WTC11 (cell line): ENCODE results near the gene MX2. TPM values are rescaled to one million over a fixed set of nuclear protein-coding genes. Genes with fewer than 3 reads are reported as not detected.

ENCODE experiments used
- ATAC-seq: fragments of 200-7000 bp; cut with Tn5 transposase; 2 replicates; pipeline ENCODE4 v1.10.0; 2021; ENCODE audit warnings: mild to moderate bottlenecking, moderate library complexity
- CTCF ChIA-PET: fragments of 300-600 bp; sonication (Branson Sonifier 250); formaldehyde crosslinking; loops from one replicate; lab custom pipeline; 2021; ENCODE audit warnings: antibody characterized with exemption; lab: Charles Lee
- POLR2A ChIA-PET: fragments of 350-600 bp; sonication (Branson Sonifier 250); formaldehyde crosslinking; loops from one replicate; lab custom pipeline; 2021; ENCODE audit warnings: antibody characterized with exemption; lab: Charles Lee
- DNase-seq: peaks from one replicate; pipeline ENCODE4 v3.0.0; 2021; ENCODE audit warnings: low spot score
- H3K27ac Mint-ChIP-seq: 2 replicates; pipeline ENCODE4 v1.8.0; 2021; ENCODE audit warnings: mixed read lengths
- H3K27me3 Mint-ChIP-seq: 2 replicates; pipeline ENCODE4 v1.8.0; 2021; ENCODE audit warnings: low read depth, mild to moderate bottlenecking, moderate library complexity, mixed read lengths
- H3K36me3 Mint-ChIP-seq: 2 replicates; pipeline ENCODE4 v1.8.0; 2021; ENCODE audit warnings: mixed read lengths
- H3K4me1 Mint-ChIP-seq: 2 replicates; pipeline ENCODE4 v1.8.0; 2022; ENCODE audit warnings: mixed read lengths
- H3K4me3 Mint-ChIP-seq: 2 replicates; pipeline ENCODE4 v1.8.0; 2021; ENCODE audit warnings: mild to moderate bottlenecking, moderate library complexity, mixed read lengths
- H3K9me3 Mint-ChIP-seq: 2 replicates; pipeline ENCODE4 v1.8.0; 2021; ENCODE audit warnings: mixed read lengths
- AR ChIP-seq: fragments of 250-450 bp; sonication (Bioruptor Pico); IDR thresholded peaks from 2 replicates; pipeline ENCODE4 v1.9.0; 2021; ENCODE audit warnings: mild to moderate bottlenecking
- CBFB ChIP-seq: sonication (generic); formaldehyde crosslinking; IDR thresholded peaks from 2 replicates; pipeline ENCODE4 v1.8.1; 2022; ENCODE audit warnings: mild to moderate bottlenecking, low read depth, missing genetic modification reagents
- CDX4 ChIP-seq: fragments of 250-450 bp; sonication (Bioruptor Pico); IDR thresholded peaks from 2 replicates; pipeline ENCODE4 v1.9.0; 2021; ENCODE audit warnings: moderate library complexity, mild to moderate bottlenecking, inconsistent platforms, borderline replicate concordance
- E2F5 ChIP-seq: sonication (generic); formaldehyde crosslinking; IDR thresholded peaks from 2 replicates; pipeline ENCODE4 v1.8.1; 2022; ENCODE audit warnings: mild to moderate bottlenecking, moderate library complexity, missing genetic modification reagents
- ELF4 ChIP-seq: sonication (generic); formaldehyde crosslinking; IDR thresholded peaks from 2 replicates; pipeline ENCODE4 v1.8.1; 2022; ENCODE audit warnings: low read depth, mild to moderate bottlenecking, moderate library complexity, missing genetic modification reagents
- FOXK1 ChIP-seq: sonication (generic); formaldehyde crosslinking; IDR thresholded peaks from 2 replicates; pipeline ENCODE4 v1.8.0; 2022; ENCODE audit warnings: mild to moderate bottlenecking, moderate library complexity, missing genetic modification reagents
- FOXP1 ChIP-seq: sonication (generic); formaldehyde crosslinking; IDR thresholded peaks from 2 replicates; pipeline ENCODE4 v1.8.0; 2022; ENCODE audit warnings: missing genetic modification reagents, mild to moderate bottlenecking, moderate library complexity, borderline replicate concordance
- GABPB1 ChIP-seq: sonication (generic); formaldehyde crosslinking; IDR thresholded peaks from 2 replicates; pipeline ENCODE4 v1.8.1; 2023; ENCODE audit warnings: mild to moderate bottlenecking, missing genetic modification reagents
- HMGA2 ChIP-seq: fragments of 250-450 bp; sonication (Bioruptor Pico); IDR thresholded peaks from 2 replicates; pipeline ENCODE4 v1.4.0; 2021; ENCODE audit warnings: mild to moderate bottlenecking, moderate library complexity
- IRF1 ChIP-seq: sonication (generic); formaldehyde crosslinking; IDR thresholded peaks from 2 replicates; pipeline ENCODE4 v1.8.0; 2023; ENCODE audit warnings: missing genetic modification reagents
- NFATC4 ChIP-seq: fragments of 250-450 bp; sonication (Bioruptor Pico); IDR thresholded peaks from 2 replicates; pipeline ENCODE4 v1.9.0; 2021; ENCODE audit warnings: mild to moderate bottlenecking
- NFE2L1 ChIP-seq: sonication (generic); formaldehyde crosslinking; IDR thresholded peaks from 2 replicates; pipeline ENCODE4 v1.8.1; 2023; ENCODE audit warnings: missing genetic modification reagents
- SOX15 ChIP-seq: fragments of 250-450 bp; sonication (Bioruptor Pico); IDR thresholded peaks from 2 replicates; pipeline ENCODE4 v1.9.0; 2021; ENCODE audit warnings: mild to moderate bottlenecking
- TEAD1 ChIP-seq: sonication (generic); formaldehyde crosslinking; IDR thresholded peaks from 2 replicates; pipeline ENCODE4 v1.8.0; 2022; ENCODE audit warnings: mild to moderate bottlenecking, missing genetic modification reagents
- USF2 ChIP-seq: sonication (generic); formaldehyde crosslinking; IDR thresholded peaks from 2 replicates; pipeline ENCODE4 v1.8.1; 2023; ENCODE audit warnings: mild to moderate bottlenecking, missing genetic modification reagents, moderate library complexity
- total RNA-seq: library from RNA; stranded (reverse); gene quantifications from 3 replicates; pipeline ENCODE4 v1.2.3, GENCODE V29; 2021
- TF ChIP-seq, protein P1 (sequence below): fragments of 250-450 bp; sonication (Bioruptor Pico); IDR thresholded peaks from 2 replicates; pipeline ENCODE4 v2.1.2; 2022; ENCODE audit warnings: mild to moderate bottlenecking, moderate library complexity
- TF ChIP-seq, protein P2 (sequence below): sonication (generic); formaldehyde crosslinking; IDR thresholded peaks from 2 replicates; pipeline ENCODE4 v1.8.1; 2023; ENCODE audit warnings: mild to moderate bottlenecking, missing genetic modification reagents, moderate library complexity
- TF ChIP-seq, protein P3 (sequence below): sonication (generic); formaldehyde crosslinking; IDR thresholded peaks from 2 replicates; pipeline ENCODE4 v1.8.1; 2022; ENCODE audit warnings: missing genetic modification reagents, borderline replicate concordance
- TF ChIP-seq, protein P4 (sequence below): sonication (generic); formaldehyde crosslinking; IDR thresholded peaks from 2 replicates; pipeline ENCODE4 v1.8.1; 2023; ENCODE audit warnings: mild to moderate bottlenecking, missing genetic modification reagents, borderline replicate concordance

Gene MX2
- total RNA-seq, 1 experiment from 2014 or later, result 2.6 TPM

DNA sequence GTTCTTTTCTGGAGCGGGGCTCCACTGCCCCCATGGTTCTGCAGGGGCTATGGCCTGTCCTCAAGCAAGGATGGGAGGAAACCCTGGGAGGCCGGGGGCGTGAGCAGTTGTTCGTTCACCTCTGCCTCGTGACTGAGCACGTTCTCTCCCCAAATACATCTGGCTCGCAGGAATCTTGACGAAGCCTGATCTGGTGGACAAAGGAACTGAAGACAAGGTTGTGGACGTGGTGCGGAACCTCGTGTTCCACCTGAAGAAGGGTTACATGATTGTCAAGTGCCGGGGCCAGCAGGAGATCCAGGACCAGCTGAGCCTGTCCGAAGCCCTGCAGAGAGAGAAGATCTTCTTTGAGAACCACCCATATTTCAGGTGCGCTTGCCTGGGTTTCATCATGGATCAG, 79.7 kb downstream of the MX2 start (continued):
- TF ChIP-seq, protein P1, sequence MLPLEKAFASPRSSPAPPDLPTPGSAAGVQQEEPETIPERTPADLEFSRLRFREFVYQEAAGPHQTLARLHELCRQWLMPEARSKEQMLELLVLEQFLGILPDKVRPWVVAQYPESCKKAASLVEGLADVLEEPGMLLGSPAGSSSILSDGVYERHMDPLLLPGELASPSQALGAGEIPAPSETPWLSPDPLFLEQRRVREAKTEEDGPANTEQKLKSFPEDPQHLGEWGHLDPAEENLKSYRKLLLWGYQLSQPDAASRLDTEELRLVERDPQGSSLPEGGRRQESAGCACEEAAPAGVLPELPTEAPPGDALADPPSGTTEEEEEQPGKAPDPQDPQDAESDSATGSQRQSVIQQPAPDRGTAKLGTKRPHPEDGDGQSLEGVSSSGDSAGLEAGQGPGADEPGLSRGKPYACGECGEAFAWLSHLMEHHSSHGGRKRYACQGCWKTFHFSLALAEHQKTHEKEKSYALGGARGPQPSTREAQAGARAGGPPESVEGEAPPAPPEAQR (CRISPR knock-in tag), result no peak
- TF ChIP-seq GABPB1 (CRISPR knock-in tag) (no peak), IRF1 (CRISPR knock-in tag) (no peak)

DNA sequence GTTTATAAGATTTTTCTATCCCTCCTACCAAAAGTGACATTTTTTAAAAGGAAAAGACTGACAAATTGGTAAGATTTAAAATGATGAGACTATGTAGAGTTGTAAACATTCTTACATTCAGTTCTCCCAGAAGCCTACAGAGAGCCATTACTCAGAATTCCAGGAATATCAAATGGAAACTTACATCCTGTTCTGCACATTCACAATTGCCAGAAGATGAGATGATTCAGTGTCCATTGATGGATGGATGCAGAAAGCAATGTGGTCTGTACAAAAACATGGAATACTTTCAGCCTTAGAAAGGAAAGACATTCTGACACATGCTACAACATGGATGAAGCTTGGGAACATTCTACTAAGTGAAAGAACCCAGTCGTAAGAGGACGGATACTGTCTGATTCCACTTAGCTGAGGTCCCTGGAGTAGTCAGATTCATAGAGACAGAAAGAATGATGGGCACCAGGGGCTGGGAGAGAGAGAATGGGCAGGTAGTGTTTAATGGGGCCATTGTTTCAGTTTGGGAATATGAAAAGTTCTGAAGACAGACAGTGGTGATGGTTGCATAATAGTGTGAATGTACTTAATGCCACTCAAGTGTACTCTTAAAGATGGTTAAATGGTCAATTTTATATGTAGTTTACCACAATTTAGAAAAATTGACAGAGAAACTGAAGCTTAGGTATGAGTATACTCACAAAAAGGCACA, 80.8 kb downstream of the MX2 start:
- CTCF ChIA-PET, result no interaction called here
- TF ChIP-seq CDX4 (no peak), NFATC4 (no peak), TEAD1 (CRISPR knock-in tag) (no peak), ELF4 (CRISPR knock-in tag) (no peak), NFE2L1 (CRISPR knock-in tag) (no peak), CBFB (CRISPR knock-in tag) (no peak), HMGA2 (CRISPR knock-in tag) (no peak)
- TF ChIP-seq, protein P2, sequence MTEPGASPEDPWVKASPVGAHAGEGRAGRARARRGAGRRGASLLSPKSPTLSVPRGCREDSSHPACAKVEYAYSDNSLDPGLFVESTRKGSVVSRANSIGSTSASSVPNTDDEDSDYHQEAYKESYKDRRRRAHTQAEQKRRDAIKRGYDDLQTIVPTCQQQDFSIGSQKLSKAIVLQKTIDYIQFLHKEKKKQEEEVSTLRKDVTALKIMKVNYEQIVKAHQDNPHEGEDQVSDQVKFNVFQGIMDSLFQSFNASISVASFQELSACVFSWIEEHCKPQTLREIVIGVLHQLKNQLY (CRISPR knock-in tag), result no peak
- TF ChIP-seq, protein P3, sequence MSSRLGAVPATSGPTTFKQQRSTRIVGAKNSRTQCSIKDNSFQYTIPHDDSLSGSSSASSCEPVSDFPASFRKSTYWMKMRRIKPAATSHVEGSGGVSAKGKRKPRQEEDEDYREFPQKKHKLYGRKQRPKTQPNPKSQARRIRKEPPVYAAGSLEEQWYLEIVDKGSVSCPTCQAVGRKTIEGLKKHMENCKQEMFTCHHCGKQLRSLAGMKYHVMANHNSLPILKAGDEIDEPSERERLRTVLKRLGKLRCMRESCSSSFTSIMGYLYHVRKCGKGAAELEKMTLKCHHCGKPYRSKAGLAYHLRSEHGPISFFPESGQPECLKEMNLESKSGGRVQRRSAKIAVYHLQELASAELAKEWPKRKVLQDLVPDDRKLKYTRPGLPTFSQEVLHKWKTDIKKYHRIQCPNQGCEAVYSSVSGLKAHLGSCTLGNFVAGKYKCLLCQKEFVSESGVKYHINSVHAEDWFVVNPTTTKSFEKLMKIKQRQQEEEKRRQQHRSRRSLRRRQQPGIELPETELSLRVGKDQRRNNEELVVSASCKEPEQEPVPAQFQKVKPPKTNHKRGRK (CRISPR knock-in tag), result no peak
- TF ChIP-seq, protein P4, sequence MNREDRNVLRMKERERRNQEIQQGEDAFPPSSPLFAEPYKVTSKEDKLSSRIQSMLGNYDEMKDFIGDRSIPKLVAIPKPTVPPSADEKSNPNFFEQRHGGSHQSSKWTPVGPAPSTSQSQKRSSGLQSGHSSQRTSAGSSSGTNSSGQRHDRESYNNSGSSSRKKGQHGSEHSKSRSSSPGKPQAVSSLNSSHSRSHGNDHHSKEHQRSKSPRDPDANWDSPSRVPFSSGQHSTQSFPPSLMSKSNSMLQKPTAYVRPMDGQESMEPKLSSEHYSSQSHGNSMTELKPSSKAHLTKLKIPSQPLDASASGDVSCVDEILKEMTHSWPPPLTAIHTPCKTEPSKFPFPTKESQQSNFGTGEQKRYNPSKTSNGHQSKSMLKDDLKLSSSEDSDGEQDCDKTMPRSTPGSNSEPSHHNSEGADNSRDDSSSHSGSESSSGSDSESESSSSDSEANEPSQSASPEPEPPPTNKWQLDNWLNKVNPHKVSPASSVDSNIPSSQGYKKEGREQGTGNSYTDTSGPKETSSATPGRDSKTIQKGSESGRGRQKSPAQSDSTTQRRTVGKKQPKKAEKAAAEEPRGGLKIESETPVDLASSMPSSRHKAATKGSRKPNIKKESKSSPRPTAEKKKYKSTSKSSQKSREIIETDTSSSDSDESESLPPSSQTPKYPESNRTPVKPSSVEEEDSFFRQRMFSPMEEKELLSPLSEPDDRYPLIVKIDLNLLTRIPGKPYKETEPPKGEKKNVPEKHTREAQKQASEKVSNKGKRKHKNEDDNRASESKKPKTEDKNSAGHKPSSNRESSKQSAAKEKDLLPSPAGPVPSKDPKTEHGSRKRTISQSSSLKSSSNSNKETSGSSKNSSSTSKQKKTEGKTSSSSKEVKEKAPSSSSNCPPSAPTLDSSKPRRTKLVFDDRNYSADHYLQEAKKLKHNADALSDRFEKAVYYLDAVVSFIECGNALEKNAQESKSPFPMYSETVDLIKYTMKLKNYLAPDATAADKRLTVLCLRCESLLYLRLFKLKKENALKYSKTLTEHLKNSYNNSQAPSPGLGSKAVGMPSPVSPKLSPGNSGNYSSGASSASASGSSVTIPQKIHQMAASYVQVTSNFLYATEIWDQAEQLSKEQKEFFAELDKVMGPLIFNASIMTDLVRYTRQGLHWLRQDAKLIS (CRISPR knock-in tag), result no peak
- Mint-ChIP-seq H3K36me3 (no peaks in the 10 kb centered on the region), H3K9me3 (no peaks in the 10 kb centered on the region), H3K4me3 (no peak overlapping the region), H3K27me3 (peaks cover 3% of the 10 kb centered on the region), H3K4me1 (peaks cover 7% of the 10 kb centered on the region), H3K27ac (no peak overlapping the region)
- DNase-seq (no peak), ATAC-seq (no peak)
- POLR2A ChIA-PET, result no interaction called here

- Mint-ChIP-seq H3K4me3 (no peak overlapping the region), H3K27ac (no peak overlapping the region)
- CTCF ChIA-PET, result no interaction called here
Observed at GRCh38 chr21:41443562-41443961, 81.7 kb downstream of the MX2 start.

More at GRCh38 chr21:41443562-41443961, 81.7 kb downstream of the MX2 start:
- TF ChIP-seq FOXK1 (CRISPR knock-in tag), result no peak
- TF ChIP-seq FOXP1 (CRISPR knock-in tag), result no peak
- no peak for TF ChIP-seq E2F5 (CRISPR knock-in tag)
- no peak for TF ChIP-seq AR (CRISPR knock-in tag)
- TF ChIP-seq USF2 (CRISPR knock-in tag), result no peak
- no peak for TF ChIP-seq SOX15 (CRISPR knock-in tag)
- TF ChIP-seq NFATC4, result no peak
- Mint-ChIP-seq H3K27me3 (peaks cover 3% of the 10 kb centered on the region), H3K9me3 (no peaks in the 10 kb centered on the region), H3K36me3 (no peaks in the 10 kb centered on the region), H3K4me1 (peaks cover 3% of the 10 kb centered on the region; the same call in 1 of the 2 replicates)
- ATAC-seq, result no peak
- POLR2A ChIA-PET, result no interaction called here
- DNase-seq, result no peak
